Measurements from ENCODE around the gene ATG14.

Gene ATG14

DNA sequence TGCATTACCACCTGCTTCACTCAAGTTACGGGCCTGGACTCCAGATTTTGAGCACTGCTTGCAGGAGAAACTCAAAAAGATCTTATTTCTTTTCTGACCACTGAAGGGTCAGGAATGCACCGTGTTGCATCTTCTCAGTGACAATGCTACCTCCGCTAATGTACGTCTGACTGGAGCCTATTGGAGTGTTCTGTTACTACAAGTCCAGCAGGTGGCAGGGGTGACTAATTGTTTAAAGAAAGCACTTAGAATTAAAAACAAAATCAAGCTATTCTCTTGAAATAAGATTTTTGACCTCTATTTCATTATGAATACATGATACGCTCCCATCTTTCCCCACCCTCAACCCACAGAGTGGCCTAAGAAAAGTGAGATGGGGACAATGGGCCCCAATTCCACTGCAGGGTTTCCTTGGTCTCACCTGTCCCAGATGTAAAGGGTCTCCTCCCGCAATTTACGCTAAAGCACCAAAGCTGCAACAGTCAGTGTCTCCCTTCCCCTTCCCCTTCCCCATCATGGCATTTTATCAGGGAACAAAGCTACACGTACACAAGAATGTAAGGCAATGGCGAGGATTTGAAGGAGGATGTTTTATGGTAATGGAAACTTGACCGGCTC is 26.5 kb upstream of the ATG14 start:
- peak; percentile 55; the same call in 1 of the 2 replicates for TF ChIP-seq SCRT2 (tag by site-specific recombination; IDR thresholded peaks at IDR 0.05)
- TF ChIP-seq PRDM1 (tag by site-specific recombination; IDR thresholded peaks at IDR 0.05) = no peak
- TF ChIP-seq ZNF571 (tag by site-specific recombination; IDR thresholded peaks at IDR 0.05) = no peak
- no peak for TF ChIP-seq INSM2 (tag by site-specific recombination; IDR thresholded peaks at IDR 0.05)
- peak; percentile 77 for TF ChIP-seq ZNF654 (tag by site-specific recombination; IDR thresholded peaks at IDR 0.05; ENCODE audit: low read depth)
- H3K27ac ChIP-seq (ENCODE audit: extremely low read depth, low read depth, low read length) = no peak overlapping the region
- ChIA-PET POLR2A (interaction anchor here (0.6 kb wide), 1 partner anchor 1292 kb away, joined by 4 read pairs; no protein-coding TSS in a partner anchor), CTCF (interaction anchor here (0.5 to 2.5 kb wide), 24 partner anchors 8 to 1049 kb away, joined by 3 to 15 read pairs (median 4); no protein-coding TSS in a partner anchor)
- no peaks in the 10 kb centered on the region for H3K9me3 ChIP-seq (ENCODE audit: control insufficient read depth, insufficient read depth, low read depth, low read length)
- H3K4me3 ChIP-seq (ENCODE audit: low read depth, low read length) = no peak overlapping the region
- no peaks in the 10 kb centered on the region for H3K4me1 ChIP-seq (ENCODE audit: control insufficient read depth, insufficient read depth, low read length)
- no peaks in the 10 kb centered on the region for H3K36me3 ChIP-seq (ENCODE audit: control insufficient read depth in 2 of 2, insufficient read depth in 1 of 2, low read length in 2 of 2)

- H3K4me1 ChIP-seq (ENCODE audit: control insufficient read depth, insufficient read depth, low read length) = no peaks in the 10 kb centered on the region
- TF ChIP-seq ZSCAN5A (tag by site-specific recombination; IDR thresholded peaks at IDR 0.05) (no peak), ZNF2 (tag by site-specific recombination; IDR thresholded peaks at IDR 0.05) (no peak), ZFP41 (tag by site-specific recombination; IDR thresholded peaks at IDR 0.05; ENCODE audit: borderline replicate concordance) (no peak), ZNF394 (tag by site-specific recombination; IDR thresholded peaks at IDR 0.05; ENCODE audit: borderline replicate concordance) (no peak), ZNF354C (tag by site-specific recombination; IDR thresholded peaks at IDR 0.05; ENCODE audit: borderline replicate concordance, low read depth) (no peak), ZNF692 (tag by site-specific recombination; IDR thresholded peaks at IDR 0.05) (no peak), GFI1B (tag by site-specific recombination; IDR thresholded peaks at IDR 0.05) (no peak), RBAK (tag by site-specific recombination; IDR thresholded peaks at IDR 0.05) (no peak), ZNF707 (tag by site-specific recombination; IDR thresholded peaks at IDR 0.05) (no peak), ZNF16 (tag by site-specific recombination; IDR thresholded peaks at IDR 0.05; ENCODE audit: low read depth) (no peak), ZNF350 (tag by site-specific recombination; IDR thresholded peaks at IDR 0.05) (no peak), ZNF843 (tag by site-specific recombination; IDR thresholded peaks at IDR 0.05) (no peak), ZIC2 (tag by site-specific recombination; IDR thresholded peaks at IDR 0.05) (no peak), ZBTB48 (tag by site-specific recombination; IDR thresholded peaks at IDR 0.05) (no peak), ZFP37 (tag by site-specific recombination; IDR thresholded peaks at IDR 0.05) (no peak), ZFP3 (tag by site-specific recombination; IDR thresholded peaks at IDR 0.05; ENCODE audit: low read depth) (no peak), ZNF311 (tag by site-specific recombination; IDR thresholded peaks at IDR 0.05; ENCODE audit: borderline replicate concordance) (no peak), ZNF48 (tag by site-specific recombination; IDR thresholded peaks at IDR 0.05) (no peak)
- no peak overlapping the region for H3K4me3 ChIP-seq (ENCODE audit: low read depth, low read length)
- no peak overlapping the region for H3K27ac ChIP-seq (ENCODE audit: extremely low read depth, low read depth, low read length)
- ChIA-PET POLR2A (no interaction called here), CTCF (interaction anchor here (0.7 to 3.4 kb wide), 8 partner anchors 9 to 1051 kb away, joined by 3 to 22 read pairs (median 10); no protein-coding TSS in a partner anchor)
- no peaks in the 10 kb centered on the region for H3K9me3 ChIP-seq (ENCODE audit: control insufficient read depth, insufficient read depth, low read depth, low read length)
- H3K36me3 ChIP-seq (ENCODE audit: control insufficient read depth in 2 of 2, insufficient read depth in 1 of 2, low read length in 2 of 2) = no peaks in the 10 kb centered on the region
Measured at GRCh38 chr14:55436931-55437330, 25.3 kb upstream of the ATG14 start.
